Gastroesophageal sphincter (tissue), 3 donors: Measurements from ENCODE around the gene GPC3.

Experiments used
- CTCF ChIP-seq, 4 experiments: fragments of 200-600 bp in 2 of 4; fragments of 450-650 bp in 2 of 4; sonication (generic) in 1 of 4; IDR thresholded peaks; one replicate each; pipeline ENCODE4 v1.5.1; 2017 to 2019; ENCODE audit warnings: antibody characterized with exemption in 4 of 4, mild to moderate bottlenecking in 2 of 4, moderate library complexity in 2 of 4
- EP300 ChIP-seq: sonication (generic); formaldehyde crosslinking; IDR thresholded peaks from one replicate; pipeline ENCODE4 v1.6.1; 2017; ENCODE audit warnings: antibody characterized with exemption, mild to moderate bottlenecking

GRCh38 chrX:133859860-133860259 lies 125.5 kb downstream of the GPC3 start:
- no peak for TF ChIP-seq CTCF (IDR thresholded peaks at IDR 0.05)
- no peak for TF ChIP-seq EP300
